ENCODE measurements around the gene HEXA.

DNA sequence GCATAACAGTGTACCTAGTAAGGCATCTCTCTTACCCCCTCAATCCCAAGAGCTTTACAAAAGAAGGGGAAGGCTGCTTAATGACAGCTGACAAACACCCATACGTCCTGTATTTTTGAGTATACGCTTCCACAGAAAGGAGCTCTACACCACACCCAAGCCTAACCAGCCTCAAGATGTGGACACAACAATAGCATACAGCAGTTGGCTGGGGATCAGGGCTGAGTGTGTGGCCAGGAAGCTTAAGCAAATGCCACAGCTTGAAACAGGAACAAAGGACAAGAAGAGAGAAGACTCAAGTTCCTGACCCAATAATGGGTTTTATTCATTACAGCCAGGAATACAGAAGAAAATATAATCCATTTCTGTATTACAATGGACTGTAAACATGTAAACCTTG, 6.9 kb downstream of the HEXA start:
- TF ChIP-seq POLR2AphosphoS5 (IDR thresholded peaks at IDR 0.05; ENCODE audit: low read depth, low read length) (no peak), POLR2A (IDR thresholded peaks at IDR 0.05; ENCODE audit: low read depth, low read length) (no peak)

All from GM12891 (cell line).